Measurements from ENCODE around the gene KDM7A.

- TF ChIP-seq, protein P1, sequence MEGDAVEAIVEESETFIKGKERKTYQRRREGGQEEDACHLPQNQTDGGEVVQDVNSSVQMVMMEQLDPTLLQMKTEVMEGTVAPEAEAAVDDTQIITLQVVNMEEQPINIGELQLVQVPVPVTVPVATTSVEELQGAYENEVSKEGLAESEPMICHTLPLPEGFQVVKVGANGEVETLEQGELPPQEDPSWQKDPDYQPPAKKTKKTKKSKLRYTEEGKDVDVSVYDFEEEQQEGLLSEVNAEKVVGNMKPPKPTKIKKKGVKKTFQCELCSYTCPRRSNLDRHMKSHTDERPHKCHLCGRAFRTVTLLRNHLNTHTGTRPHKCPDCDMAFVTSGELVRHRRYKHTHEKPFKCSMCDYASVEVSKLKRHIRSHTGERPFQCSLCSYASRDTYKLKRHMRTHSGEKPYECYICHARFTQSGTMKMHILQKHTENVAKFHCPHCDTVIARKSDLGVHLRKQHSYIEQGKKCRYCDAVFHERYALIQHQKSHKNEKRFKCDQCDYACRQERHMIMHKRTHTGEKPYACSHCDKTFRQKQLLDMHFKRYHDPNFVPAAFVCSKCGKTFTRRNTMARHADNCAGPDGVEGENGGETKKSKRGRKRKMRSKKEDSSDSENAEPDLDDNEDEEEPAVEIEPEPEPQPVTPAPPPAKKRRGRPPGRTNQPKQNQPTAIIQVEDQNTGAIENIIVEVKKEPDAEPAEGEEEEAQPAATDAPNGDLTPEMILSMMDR (IDR thresholded peaks at IDR 0.05), result no peak
- no peak for TF ChIP-seq POLR2A (IDR thresholded peaks at IDR 0.05)
Measured at GRCh38 chr7:140059273-140060242, 117.2 kb downstream of the KDM7A start.
